Measurements from ENCODE around the gene ERICH6B.
A peak's percentile ranks its signal among the peaks of the same experiment; 100 is the strongest.

The ERICH6B gene

DNA sequence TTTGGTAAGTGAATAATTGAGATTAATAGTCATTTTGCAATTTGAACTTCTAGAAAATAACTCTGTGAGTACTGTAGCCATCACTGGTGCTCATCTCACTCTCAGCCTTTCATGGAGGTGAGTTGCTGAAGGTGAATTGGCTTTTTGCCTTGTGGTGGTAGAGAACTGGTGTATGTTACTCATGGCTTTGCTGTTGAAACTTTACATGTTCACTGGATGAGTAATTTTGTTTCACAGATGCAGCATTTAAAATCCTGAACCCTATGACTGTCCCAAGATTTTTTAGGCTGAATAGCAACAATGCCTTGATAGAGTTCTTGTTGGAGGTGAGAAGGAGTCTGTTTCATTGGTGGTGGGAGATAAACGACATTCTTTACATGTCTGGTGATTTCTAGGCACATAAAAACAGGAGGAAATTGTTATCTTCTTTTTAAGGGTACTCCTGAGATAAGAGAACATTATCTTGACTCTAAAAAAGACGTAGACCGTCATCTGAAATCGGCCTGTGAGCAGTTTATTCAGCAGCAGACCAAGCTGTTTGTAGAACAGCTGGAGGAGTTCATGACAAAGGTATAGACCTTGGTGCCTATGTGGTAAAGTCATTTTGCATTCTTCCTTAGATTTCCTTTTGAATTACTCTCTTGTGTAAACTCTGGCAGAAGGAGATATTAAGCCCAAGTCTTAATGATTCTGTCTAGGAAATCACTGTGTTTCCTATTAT lies 96.9 kb downstream of the ERICH6B start:
- TF ChIP-seq TAF1 (IDR thresholded peaks at IDR 0.05; ENCODE audit: low read depth) (no peak), TEAD4 (IDR thresholded peaks at IDR 0.05) (no peak), USF1 (IDR thresholded peaks at IDR 0.05) (no peak), NFIC (IDR thresholded peaks at IDR 0.05) (no peak), CEBPB (IDR thresholded peaks at IDR 0.05) (no peak)
- TF ChIP-seq, protein P1, sequence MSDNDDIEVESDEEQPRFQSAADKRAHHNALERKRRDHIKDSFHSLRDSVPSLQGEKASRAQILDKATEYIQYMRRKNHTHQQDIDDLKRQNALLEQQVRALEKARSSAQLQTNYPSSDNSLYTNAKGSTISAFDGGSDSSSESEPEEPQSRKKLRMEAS (IDR thresholded peaks at IDR 0.05): no peak
- TF ChIP-seq, protein P2, sequence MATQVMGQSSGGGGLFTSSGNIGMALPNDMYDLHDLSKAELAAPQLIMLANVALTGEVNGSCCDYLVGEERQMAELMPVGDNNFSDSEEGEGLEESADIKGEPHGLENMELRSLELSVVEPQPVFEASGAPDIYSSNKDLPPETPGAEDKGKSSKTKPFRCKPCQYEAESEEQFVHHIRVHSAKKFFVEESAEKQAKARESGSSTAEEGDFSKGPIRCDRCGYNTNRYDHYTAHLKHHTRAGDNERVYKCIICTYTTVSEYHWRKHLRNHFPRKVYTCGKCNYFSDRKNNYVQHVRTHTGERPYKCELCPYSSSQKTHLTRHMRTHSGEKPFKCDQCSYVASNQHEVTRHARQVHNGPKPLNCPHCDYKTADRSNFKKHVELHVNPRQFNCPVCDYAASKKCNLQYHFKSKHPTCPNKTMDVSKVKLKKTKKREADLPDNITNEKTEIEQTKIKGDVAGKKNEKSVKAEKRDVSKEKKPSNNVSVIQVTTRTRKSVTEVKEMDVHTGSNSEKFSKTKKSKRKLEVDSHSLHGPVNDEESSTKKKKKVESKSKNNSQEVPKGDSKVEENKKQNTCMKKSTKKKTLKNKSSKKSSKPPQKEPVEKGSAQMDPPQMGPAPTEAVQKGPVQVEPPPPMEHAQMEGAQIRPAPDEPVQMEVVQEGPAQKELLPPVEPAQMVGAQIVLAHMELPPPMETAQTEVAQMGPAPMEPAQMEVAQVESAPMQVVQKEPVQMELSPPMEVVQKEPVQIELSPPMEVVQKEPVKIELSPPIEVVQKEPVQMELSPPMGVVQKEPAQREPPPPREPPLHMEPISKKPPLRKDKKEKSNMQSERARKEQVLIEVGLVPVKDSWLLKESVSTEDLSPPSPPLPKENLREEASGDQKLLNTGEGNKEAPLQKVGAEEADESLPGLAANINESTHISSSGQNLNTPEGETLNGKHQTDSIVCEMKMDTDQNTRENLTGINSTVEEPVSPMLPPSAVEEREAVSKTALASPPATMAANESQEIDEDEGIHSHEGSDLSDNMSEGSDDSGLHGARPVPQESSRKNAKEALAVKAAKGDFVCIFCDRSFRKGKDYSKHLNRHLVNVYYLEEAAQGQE (IDR thresholded peaks at IDR 0.05; ENCODE audit: low read depth): no peak

DNA sequence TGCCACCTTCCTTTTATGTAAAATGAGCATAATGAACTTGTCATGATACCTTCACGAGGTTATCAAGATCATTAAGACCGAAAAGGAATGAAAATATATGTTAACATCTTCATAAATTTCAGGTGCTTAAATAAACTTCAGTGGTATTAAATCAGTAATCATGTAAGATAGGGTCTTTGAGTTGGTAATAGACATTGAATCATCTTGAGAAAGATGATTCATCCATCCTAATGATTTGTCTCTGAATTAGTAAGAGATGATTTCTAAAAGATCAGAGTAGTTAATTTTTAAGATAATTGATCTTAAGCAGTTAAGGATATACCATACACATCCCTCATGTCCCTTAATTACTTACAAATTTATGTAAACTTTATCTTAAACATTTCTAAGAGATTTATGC lies 98.8 kb downstream of the ERICH6B start:
- TF ChIP-seq EGR1 (IDR thresholded peaks at IDR 0.05): no peak
- TF ChIP-seq, protein P2 (IDR thresholded peaks at IDR 0.05; ENCODE audit: low read depth): no peak
- no peak for TF ChIP-seq USF1 (IDR thresholded peaks at IDR 0.05)
- TF ChIP-seq YY1 (IDR thresholded peaks at IDR 0.05; ENCODE audit: low read depth): no peak
- TF ChIP-seq CEBPB (IDR thresholded peaks at IDR 0.05): no peak
- TF ChIP-seq, protein P1 (IDR thresholded peaks at IDR 0.05): no peak
- TF ChIP-seq EP300 (IDR thresholded peaks at IDR 0.05; ENCODE audit: borderline replicate concordance): no peak
- TF ChIP-seq CREB1 (IDR thresholded peaks at IDR 0.05; ENCODE audit: low read depth): no peak
- no peak for TF ChIP-seq ZBTB7A (IDR thresholded peaks at IDR 0.05; ENCODE audit: low read depth)
- no peak for TF ChIP-seq RAD21 (IDR thresholded peaks at IDR 0.05; ENCODE audit: low read depth)
- TF ChIP-seq FOXM1 (IDR thresholded peaks at IDR 0.05; ENCODE audit: borderline replicate concordance, low read depth): no peak
- no peak for TF ChIP-seq TCF12 (IDR thresholded peaks at IDR 0.05; ENCODE audit: low read depth)
- TF ChIP-seq TAF1 (IDR thresholded peaks at IDR 0.05; ENCODE audit: low read depth): no peak
- no peak for TF ChIP-seq TEAD4 (IDR thresholded peaks at IDR 0.05)

DNA sequence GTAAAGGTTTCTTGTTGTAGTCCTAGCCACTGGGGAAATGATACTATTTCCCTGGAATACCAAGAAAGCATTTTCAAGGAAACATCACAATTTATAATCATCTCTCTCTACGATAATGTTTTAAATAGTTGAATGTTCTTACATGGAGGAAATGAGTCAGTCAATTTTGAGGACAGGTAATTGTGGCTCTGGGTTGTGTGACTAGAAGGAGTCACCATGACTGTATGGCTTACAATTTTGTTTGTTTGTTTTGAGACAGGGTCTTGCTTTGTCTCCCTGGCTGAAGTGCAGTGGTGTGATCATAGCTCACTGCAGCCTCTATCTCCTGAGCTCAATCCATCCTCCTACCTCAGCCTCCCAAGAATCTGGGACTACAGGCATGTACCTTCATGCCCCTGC lies 103.4 kb downstream of the ERICH6B start:
- TF ChIP-seq NFIC (IDR thresholded peaks at IDR 0.05) (no peak), YY1 (IDR thresholded peaks at IDR 0.05; ENCODE audit: low read depth) (no peak), ZBTB7A (IDR thresholded peaks at IDR 0.05; ENCODE audit: low read depth) (no peak), USF1 (IDR thresholded peaks at IDR 0.05) (no peak), RAD21 (IDR thresholded peaks at IDR 0.05; ENCODE audit: low read depth) (no peak), TEAD4 (IDR thresholded peaks at IDR 0.05) (no peak)
- TF ChIP-seq, protein P2 (IDR thresholded peaks at IDR 0.05; ENCODE audit: low read depth): no peak

- TF ChIP-seq USF1 (IDR thresholded peaks at IDR 0.05) (no peak), TAF1 (IDR thresholded peaks at IDR 0.05; ENCODE audit: low read depth) (no peak), ZBTB7A (IDR thresholded peaks at IDR 0.05; ENCODE audit: low read depth) (no peak), YY1 (IDR thresholded peaks at IDR 0.05; ENCODE audit: low read depth) (no peak), RAD21 (IDR thresholded peaks at IDR 0.05; ENCODE audit: low read depth) (peak; percentile 37; the same call in 1 of the 2 replicates)
- TF ChIP-seq, protein P2 (IDR thresholded peaks at IDR 0.05; ENCODE audit: low read depth): no peak
These were observed 104.0 kb downstream of the ERICH6B start for GRCh38 chr13:45511310-45512097.
